ENCODE measurements around the gene TMEM219. TPM values are rescaled to one million over a fixed set of nuclear protein-coding genes. Genes with fewer than 3 reads are reported as not detected.
"Not testable (repeated sequence)": the region's sequence is repeated elsewhere in the genome, so short reads cannot be mapped to it uniquely, and the experiment has no call there.

TMEM219 gene, protein sequence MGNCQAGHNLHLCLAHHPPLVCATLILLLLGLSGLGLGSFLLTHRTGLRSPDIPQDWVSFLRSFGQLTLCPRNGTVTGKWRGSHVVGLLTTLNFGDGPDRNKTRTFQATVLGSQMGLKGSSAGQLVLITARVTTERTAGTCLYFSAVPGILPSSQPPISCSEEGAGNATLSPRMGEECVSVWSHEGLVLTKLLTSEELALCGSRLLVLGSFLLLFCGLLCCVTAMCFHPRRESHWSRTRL
- total RNA-seq, result 82.4 TPM

DNA sequence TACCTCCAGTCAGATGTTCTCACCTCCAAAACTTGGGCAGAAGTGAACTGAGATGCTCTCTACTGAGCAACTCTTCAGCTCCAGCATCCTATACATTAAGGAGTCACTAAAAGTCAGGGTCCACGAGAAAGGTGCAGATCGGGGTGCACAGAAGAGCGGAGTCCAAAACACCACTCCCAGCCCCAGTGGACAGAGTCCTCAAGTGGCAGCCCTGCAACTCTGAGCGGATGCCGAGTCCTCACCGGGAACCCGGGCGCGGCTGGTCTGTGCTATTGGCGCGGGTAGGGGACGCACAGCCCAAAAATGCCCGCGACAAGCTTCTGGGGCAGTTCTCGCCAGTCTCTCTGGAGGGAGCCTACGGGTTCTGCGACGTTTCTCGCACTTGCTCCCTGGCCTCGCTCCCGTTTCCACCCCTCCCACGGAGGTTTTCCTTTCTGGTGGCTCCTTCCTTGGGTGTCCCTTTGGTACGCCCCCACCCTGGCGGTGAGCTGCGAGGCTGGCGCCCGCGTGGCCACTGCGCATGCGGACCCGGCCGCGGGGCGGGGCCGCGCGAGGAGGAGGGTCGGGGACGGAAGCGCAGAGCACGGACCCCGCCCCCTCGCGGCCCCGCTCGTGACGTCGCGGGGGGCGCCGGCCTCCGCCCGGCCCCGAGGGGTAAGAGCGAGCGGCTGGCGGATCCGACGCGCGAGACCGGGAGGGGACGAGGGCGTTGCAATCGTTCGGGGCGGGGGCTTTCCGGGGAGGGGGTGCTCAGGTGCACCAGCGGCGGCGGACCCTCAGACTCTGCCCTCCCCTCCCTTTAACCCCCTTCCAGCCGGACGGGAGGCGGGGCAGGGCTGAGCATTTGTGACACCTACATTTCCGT is at the start of gene TMEM219:
TMEM219 (plus strand) TSS at position 601 of the 865 bp plus-strand sequence. CDS start 1,065 bp downstream, outside the sequence.
- ATAC-seq (peak; percentile 95), DNase-seq (ENCODE audit: low spot score) (peak; percentile 93)
- intact Hi-C loops (cut with DNase I), result no loop called here

DNA sequence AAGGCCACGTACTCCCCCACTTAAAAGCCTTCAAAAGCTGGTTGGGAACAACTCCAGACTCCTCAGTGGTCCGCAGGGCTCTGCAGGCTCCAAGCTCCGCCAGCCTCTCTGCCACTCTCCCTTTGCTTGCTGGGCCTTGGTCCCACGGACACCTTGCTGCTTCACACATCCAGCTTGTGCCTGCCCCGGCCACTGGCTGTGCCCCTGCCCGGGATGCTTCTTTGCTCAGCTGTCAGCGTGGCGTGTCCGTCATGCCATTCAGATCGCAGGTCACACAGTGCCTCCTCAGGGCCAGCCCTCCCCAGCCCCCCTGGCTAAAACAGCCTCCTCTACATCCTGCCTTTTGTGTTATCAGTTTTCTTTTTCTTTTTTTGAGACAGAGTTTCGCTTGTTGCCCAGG is 49.8 kb upstream of the TMEM219 start:
- intact Hi-C loops (cut with DNase I), result no loop called here
- no peak for DNase-seq (ENCODE audit: low spot score)
- ATAC-seq, result no peak

DNA sequence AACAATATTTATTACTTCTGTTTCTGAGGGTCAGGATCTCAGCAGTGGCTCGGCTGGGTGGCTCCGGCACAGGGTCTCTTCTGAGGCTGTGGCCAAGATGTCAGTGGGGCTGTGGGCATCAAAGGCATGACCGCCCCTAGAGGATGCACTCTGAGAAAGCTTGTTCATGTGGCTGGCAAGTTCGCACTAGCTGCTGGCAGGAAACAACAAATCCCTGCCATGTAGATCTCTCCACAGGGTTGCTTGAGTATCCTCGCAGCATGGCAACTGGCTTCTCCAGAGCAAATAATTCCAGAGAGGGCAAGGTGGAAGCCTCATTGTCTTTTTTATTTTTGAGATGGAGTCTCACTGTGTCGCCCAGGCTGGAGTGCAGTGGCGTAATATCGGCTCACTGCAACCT is 48.4 kb upstream of the TMEM219 start:
- intact Hi-C loops (cut with DNase I), result no loop called here
- DNase-seq (ENCODE audit: low spot score), result no peak
- ATAC-seq, result no peak

DNA sequence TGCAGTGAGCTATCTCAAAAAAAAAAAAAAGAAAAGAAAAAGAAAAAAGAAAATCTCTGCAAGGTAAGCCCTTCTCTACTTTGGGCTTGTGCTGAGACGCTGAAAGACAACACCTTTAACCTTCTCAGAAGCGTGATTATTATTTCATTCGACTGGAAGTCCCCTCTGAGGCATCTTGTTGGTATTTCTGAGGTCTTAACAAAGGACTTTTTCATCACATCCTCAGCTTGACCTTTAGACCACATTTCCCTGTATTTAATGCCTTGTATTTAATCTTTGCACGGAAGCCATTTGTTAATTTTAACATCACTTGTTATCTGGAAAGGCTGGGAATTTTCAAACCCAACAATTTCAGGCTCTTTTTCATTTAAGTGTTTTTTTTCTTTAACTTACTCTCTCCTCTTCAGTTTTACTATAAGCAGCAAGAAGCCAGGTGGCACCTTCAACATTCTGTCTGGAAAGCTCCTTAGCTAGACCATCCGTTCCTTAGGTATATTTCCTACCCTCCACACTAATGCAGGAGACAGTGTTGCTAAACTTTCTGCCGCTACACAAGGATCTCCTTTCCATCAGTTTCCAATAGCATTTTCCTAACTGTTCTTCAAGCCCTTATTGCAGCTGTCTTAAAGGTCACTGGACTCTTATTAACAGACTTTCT is 46.2 kb upstream of the TMEM219 start:
- ATAC-seq, result no peak
- intact Hi-C loops (cut with DNase I), result no loop called here
- no peak for DNase-seq (ENCODE audit: low spot score)

DNA sequence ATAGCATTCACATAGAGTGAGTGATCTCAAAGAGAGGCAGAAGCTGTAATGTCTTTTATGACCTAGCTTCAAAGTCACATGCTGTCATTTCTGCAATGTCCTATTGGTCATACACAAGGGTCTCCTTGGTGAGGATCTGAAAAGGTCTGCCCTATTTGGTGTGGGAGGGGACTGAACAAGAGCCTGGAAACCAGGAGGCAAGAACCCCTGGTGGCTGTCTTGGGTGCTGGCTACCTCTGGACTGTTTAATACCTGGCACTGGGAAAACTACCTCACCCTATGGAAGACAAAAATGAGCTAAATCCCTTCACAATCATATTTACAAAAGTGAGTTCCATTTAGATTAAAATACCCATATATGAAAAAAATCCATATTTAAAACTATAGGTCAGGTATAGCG is 44.9 kb upstream of the TMEM219 start:
- intact Hi-C loops (cut with DNase I), result no loop called here

DNA sequence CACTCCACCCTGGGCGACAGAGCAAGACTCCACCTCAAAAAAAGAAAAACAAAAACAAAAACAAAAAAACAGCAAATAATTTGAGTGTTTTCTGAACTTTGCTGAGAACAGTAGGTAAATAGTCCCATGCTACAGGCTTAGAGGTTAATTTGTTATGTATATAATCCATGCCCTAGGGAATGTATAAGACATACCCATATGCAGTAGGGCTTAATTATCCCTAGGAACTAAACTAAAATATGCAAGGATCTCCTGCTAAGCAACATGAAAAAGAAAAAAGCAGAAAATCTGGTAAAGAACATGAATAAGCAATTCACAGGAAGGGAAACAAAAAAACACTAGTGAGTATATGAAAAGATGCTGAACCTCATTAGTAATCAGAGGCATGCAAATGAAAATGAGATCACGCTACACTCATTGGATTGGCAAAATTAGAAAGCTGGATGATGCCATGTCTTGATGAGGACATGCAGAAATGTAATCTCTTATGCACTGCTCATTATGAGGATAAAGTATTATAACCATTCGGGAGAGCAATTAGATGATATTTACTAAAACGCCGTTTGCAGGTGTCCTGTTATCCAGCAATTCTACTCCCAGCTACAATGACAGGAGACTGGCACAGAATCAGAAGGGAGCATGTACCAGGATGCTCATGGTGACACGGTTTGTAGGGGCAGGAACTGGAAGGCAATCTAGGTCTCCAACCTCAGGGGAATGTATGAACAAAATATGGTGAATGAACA is 41.4 kb upstream of the TMEM219 start:
- intact Hi-C loops (cut with DNase I), result loop anchor here (10.0 kb wide), 1 partner anchor 84 kb away; no protein-coding TSS in a partner anchor
- ATAC-seq, result no peak
- no peak for DNase-seq (ENCODE audit: low spot score)

More for the DNA sequence above, 44.9 kb upstream of the TMEM219 start:
- ATAC-seq (no peak), DNase-seq (ENCODE audit: low spot score) (no peak)

DNA sequence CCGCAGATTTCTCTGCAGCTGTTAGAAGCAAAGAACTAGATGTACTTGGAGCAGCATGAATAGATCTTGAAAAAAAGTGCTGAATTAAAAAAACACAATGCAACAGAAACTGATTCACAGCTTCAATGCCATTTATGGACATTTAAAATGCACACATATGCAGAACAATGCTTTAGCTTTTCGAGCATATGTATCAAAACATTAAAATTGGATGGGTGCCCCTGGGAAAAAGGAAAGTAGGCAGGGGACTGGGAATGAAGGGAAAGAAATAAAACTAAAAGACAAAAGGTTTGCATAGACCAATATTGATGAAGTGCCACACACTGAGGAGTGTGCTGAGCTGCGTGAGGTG is 40.9 kb upstream of the TMEM219 start:
- no peak for ATAC-seq
- no peak for DNase-seq (ENCODE audit: low spot score)
- intact Hi-C loops (cut with DNase I), result loop anchor here (10.0 kb wide), 1 partner anchor 84 kb away; no protein-coding TSS in a partner anchor

DNA sequence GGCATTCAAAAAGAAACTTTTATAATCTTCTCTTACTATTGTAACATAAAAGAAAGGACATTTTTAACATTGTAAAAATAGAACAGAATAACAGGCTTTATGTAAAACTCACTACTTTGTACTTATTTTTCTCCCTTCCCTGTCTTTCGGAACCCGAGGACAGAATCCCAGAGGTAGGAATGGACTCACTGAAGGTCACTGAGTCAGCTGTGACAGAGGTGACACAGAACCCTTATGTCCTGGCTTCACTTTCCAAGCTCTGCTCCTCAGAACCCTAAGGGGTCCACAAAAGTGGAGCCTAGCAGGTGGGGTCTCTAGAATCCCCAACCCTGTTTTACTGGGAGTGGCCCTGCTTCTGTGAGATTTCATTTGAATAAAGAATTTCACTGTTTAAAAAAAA is 39.6 kb upstream of the TMEM219 start:
- no peak for ATAC-seq
- intact Hi-C loops (cut with DNase I), result loop anchor here (10.0 kb wide), 1 partner anchor 82 kb away; no protein-coding TSS in a partner anchor
- no peak for DNase-seq (ENCODE audit: low spot score)

DNA sequence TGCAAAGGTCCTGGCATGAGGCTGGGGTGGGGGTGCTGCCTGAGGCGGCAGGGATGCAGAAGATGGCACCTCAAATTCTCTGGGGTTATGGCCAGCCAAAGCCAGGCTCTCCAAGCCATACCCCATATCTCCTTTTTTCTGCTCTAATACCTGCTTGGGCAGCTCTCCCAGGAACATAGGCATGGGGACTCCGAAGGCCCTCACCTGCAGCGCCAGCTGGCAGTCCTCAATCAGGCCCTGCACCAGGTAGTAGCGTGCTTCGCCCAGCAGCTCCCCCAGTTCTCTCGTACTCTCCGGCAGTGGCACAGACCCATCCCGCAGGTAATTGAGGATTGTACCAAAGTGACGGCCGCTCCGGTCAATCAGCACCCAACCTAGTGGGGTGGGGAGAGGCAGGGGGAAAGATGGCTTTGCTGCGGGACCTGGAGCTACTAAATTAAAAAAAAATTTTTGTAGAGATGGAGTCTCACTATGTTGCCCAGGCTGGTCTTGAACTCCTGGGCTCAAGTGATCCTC is 38.8 kb upstream of the TMEM219 start:
- intact Hi-C loops (cut with DNase I), result loop anchor here (10.0 kb wide), 1 partner anchor 82 kb away; no protein-coding TSS in a partner anchor
- DNase-seq (ENCODE audit: low spot score) (no peak), ATAC-seq (no peak)

DNA sequence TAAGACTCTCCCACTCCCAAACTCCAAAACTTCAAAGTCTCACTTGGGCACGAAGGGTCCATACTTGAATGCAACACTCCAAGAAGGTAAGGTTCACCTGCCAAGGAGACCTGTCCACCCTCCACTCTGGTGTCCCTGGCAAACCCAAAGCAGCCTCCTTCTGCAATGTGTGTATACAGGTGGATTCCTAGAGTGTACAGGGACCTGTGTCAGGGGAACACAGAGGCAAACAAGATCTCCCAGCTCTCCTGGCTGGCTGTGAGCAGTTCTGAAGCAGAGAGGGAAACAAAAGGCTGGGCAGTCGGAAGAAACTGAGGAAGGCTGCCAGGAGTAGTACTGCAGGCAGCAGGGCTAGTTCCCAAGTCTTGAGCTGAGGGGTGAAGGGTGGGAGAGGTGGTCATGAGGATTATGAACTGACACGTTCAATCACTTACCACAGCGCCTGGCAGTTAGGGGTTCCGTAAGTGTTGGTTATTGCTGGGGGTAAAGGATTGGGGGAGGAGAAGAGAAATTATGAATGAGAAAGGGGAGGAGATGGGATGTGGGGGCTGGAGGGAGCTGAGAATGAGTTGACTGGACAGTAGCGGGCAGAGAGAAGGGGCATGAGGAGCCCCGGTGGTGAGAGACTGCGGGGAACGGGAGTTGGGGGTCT is 36.6 kb upstream of the TMEM219 start:
- ATAC-seq (no peak), DNase-seq (ENCODE audit: low spot score) (no peak)
- intact Hi-C loops (cut with DNase I), result loop anchor here (10.0 kb wide), 1 partner anchor 80 kb away; no protein-coding TSS in a partner anchor

DNA sequence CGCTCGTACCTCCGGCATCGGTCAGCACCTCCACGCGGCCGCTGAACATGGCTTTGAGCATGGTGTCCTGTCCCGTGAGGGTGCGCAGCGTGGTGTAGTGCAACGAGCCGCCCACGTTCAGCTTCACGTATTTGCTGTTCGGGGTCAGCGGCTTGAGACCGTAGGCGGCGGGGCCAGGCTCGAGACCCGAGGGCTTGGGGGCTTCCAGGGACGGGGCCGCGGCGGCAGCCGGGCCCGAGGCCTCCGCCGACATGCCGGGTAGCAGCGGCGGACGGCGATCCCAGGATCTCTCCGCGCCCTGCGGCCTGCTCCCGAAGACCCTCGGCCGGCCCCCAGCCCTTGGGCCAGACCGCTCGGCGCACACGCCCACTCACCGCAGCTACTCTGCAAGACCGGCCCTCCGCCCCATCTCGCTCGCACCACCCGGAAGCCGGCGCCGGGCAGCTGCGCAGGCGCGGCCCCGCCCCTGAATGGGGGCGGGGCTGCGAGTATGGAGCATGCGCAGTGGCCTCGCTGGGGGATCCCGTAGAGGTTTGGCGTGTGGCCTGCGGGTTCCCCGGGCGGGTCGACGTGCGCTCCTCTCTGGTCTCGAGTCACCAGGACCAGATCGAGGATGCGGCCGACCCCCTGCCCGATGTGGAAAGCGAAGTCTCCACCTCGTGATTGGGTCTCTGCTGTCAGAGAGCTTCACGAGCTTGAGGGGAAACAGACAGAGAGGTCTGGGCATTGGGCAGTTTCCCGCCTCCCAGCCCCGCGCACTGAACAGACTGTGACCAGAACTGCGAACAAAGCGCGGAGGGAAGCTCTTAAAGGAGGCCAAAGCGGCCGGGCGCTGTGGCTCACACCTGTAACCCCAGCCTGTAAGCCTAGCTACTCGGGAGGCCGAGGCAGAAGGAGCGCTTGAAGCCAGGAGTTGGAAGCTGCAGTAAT is 35.8 kb upstream of the TMEM219 start, which contains the start of gene KCTD13:
KCTD13 (minus strand) TSS at position 446 of the 930 bp plus-strand sequence; CDS start at position 253, 193 bp downstream.
- intact Hi-C loops (cut with DNase I), result loop anchor here (10.0 kb wide), 1 partner anchor 79 kb away; no protein-coding TSS in a partner anchor
- ATAC-seq (peak; percentile 99), DNase-seq (ENCODE audit: low spot score) (peak; percentile 91)

DNA sequence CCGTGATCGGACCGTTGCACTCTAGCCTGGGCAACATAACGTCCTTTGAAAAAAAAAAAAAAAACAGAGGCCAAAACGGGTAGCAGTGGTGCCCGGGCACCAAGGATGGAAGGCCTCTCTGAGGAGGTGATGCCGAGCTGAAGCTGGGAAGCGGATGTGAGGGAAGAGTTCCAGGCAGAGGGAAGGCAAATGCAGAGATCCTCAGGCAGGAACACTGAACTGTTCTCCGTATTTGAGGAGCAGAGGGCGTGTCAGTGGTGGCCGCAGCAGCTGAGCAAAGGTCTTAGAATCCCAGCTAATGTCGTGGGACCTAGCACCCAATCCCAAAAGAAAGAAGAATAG is 35.2 kb upstream of the TMEM219 start:
- intact Hi-C loops (cut with DNase I), result loop anchor here (10.0 kb wide), 1 partner anchor 78 kb away; no protein-coding TSS in a partner anchor
- DNase-seq (ENCODE audit: low spot score) (no peak), ATAC-seq (peak; percentile 74)

DNA sequence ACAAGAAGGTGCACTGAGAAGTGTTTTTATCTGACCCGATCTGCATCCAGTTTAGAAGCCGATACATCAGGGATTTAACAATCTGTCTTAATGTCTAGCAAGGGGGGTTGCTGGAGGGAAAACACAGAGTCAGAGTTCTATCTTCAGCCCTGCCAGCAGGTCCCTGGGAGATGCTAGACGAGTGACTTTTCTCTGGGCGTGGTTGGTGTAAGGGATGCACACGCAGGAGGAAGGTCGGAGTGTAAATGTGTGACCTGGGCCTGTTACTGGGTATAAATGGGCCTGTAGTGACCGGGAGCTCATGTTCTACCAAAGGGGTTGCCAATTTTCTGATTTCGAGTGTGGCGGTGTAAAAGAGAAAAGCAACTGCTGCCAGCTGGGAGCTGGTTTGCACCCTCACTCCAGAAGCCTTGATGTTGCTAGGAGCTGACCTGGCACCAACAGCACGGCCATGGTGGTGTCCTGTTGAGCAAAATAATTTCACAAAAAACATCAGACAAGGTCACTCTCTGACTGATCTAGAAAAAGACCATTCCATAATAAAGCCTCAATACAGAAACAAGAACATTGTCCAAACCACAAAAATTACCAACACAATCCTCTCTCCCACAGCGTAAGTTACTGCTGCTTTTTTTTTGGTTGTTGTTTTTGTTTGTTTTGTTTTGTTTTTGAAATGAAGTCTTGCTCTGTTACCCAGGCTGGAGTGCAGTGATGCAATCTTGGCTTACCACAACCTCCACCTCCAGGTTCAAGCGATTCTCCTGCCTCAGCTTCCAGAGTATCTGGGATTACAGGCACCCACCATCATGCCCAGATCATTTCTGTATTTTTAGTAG is 34.6 kb upstream of the TMEM219 start:
- intact Hi-C loops (cut with DNase I), result loop anchor here (10.0 kb wide), 1 partner anchor 78 kb away; no protein-coding TSS in a partner anchor
- no peak for DNase-seq (ENCODE audit: low spot score)
- ATAC-seq, result no peak

DNA sequence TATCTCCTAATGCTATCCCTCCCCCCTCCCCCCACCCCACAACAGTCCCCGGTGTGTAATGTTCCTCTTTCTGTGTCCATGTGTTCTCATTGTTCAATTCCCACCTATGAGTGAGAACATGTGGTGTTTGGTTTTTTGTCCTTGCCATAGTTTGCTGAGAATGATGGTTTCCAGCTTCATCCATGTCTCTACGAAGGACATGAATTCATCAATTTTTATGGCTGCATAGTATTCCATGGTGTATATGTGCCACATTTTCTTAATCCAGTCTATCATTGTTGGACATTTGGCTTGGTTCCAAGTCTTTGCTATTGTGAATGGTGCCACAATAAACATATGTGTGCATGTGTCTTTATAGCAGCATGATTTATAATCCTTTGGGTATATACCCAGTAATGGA is 30.1 kb upstream of the TMEM219 start:
- intact Hi-C loops (cut with DNase I); ATAC-seq; DNase-seq (ENCODE audit: low spot score): not testable (repeated sequence)

DNA sequence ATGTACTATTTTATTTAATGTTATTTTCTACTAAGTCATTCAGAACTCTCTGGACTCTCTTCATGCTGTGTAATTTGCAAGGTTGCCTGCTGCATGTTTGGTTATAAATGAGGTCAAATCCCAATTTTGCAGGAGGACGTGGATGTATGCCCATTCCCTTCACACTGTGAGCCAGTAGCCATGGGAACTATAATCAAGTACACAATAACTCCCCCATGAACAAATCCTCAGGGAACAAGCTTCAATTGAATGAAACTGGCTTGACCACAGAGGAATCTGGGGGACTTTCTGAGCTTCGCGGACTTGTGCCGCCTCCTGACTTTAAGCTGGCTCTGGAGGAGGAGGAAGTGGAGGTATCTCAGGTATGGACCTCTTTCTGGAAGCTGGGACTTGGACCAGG is 21.2 kb upstream of the TMEM219 start:
- no peak for ATAC-seq
- intact Hi-C loops (cut with DNase I), result no loop called here
- no peak for DNase-seq (ENCODE audit: low spot score)

Data from sciatic nerve (tissue), 2 donors.